GM18505 (cell line): ENCODE data around the gene TRH.

Source experiments
- ATAC-seq: cut with Tn5 transposase; IDR thresholded peaks from one replicate; pipeline ENCODE4 v1.9.1; 2021; ENCODE audit not compliant: unreplicated experiment
- POLR2A ChIP-seq: IDR thresholded peaks from 4 replicates; pipeline ENCODE4 v1.6.1; 2011; ENCODE audit warnings: borderline replicate concordance; ENCODE audit not compliant: insufficient read depth, insufficient read length; ENCODE audit errors: extremely low read depth

The TRH gene

DNA sequence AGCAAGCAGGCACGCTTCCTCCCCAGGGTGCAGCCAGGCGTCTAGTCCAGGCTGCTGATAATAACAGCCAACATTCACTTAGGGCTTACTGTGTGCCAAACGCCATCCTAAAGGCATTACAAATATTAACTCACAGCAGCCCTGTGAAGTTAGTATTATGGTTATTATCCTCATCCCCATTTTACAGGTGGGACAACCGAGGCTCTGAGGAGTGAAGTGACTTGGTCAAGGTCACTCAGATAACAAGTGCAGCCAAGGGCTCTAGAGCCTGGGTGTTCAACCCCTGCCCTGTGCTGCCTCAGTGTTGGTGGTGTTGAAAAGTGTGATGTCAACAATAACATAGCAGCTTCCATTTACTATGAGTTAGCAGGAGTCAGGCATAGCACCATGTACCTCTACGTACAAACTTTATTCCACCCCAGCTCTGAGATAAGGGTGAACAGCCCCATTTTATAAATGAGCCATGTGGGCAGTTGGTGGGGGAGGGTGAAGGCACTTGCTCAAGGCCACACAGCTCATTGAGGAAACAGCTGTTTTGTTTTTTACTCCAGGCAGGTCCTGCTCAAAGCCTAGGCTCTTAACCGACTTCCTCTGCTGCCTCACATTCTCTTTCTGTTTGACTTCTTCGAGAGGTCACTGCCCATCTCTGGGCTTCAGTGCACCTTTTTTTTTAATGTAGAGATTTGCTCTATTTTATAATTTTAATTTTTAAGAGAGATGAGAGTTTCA, 24.0 kb upstream of the TRH start:
- TF ChIP-seq POLR2A, result no peak
- no peak for ATAC-seq

DNA sequence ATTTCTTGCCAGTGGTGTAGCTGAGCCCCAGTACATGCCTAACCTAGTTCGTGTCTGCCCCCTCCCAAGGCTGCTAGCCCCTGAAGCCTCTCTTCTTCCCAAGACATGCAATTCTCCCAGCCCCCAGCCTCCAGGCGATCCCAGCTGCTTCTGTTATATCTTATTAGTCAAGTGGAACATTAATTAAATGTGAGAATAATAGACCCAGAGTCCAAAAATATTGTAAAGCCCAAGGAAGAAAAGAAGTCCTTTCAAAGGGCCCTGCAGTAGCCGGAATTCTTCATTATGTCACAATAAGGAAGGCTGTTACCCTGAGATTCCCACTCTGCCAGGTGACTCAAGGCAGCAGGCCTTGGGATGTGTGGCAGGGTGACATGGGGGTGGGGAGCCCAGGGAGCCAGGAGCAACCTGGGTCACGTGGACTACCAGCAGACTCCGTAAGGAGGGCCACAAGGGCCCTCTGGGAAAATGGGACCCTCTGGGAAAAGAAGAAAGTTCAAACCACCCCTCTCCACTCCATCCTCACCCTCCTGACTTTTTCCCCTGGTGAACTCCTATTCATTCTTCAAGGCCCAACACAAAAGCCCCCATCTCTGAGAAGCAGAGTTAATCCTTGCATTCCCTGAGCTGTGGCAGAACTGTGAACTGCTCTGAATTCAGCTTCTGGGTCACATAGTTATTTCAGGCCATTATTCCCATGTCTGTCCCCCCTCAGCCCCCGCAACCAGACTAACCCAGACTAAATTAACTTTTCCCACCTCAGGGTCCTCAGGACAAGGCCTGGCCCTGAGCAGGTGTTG, 21.8 kb upstream of the TRH start:
- ATAC-seq, result no peak

GRCh38 chr3:129953621-129954020, 20.9 kb upstream of the TRH start:
- no peak for ATAC-seq
- TF ChIP-seq POLR2A, result no peak

More for the DNA sequence above, 21.8 kb upstream of the TRH start:
- no peak for TF ChIP-seq POLR2A

GRCh38 chr3:129954514-129954913, 20.0 kb upstream of the TRH start:
- no peak for TF ChIP-seq POLR2A
- no peak for ATAC-seq

DNA sequence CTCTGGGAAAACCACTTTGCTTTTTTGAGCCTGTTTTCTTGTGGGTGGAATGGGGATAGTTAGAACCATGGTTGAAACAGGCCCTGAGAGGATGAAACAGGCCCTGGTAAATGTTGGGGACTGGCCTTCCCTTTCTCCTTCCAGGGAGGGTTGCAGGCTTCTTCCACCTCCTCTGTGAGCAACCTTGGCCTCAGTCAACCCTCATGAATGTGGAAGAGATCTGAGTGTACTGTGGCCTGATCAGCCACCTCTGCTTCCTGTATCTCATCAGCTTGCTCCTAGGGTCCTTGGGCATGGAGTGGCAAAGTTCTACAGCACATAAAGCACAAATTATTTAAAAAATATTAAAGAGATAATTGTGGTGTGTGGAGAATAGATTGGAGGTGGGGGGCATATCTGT, 17.6 kb upstream of the TRH start:
- no peak for TF ChIP-seq POLR2A
- no peak for ATAC-seq

DNA sequence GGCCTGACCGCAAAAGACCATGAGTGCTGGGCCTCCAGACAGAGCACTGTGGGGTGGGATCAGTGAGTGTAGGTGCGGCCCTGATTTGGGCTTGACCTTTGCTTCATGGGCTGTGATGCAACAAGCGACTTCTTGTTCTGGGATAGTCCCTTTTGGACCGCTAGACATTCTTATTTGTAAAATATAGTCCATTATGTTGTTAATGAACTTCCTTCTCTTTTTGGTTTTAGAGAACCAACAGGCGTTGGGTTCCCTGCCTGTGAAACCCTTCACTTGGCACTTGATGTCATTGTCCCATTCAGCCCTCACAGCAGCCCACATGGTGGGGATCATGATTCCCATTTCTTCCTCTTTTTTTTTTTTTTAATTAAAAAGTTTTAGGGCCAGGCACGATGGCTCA, 15.8 kb upstream of the TRH start:
- no peak for ATAC-seq
- TF ChIP-seq POLR2A, result no peak

DNA sequence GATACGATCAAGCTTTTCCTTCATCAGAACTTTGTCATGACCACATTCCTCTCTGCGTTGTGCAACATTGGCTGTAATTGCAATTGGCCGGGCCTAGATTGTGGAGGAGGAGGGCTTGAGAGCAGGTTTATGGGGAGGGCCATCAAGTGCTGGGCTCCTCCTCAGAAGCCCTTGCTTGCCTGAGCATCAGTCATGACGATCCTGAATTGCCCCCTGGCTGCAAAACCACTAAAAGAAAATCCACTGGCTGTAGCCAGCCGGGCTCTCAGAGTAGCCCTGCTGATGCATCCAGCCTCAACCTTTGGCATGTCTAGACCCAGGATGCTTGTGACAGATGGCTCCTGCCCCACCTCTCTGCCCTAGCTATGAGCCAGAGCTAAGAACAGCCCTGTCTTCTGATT, 13.4 kb upstream of the TRH start:
- TF ChIP-seq POLR2A, result no peak
- ATAC-seq, result no peak

GRCh38 chr3:129962600-129962999, 11.9 kb upstream of the TRH start:
- ATAC-seq, result no peak
- no peak for TF ChIP-seq POLR2A

GRCh38 chr3:129965937-129966336, 8.6 kb upstream of the TRH start:
- TF ChIP-seq POLR2A, result no peak
- no peak for ATAC-seq

DNA sequence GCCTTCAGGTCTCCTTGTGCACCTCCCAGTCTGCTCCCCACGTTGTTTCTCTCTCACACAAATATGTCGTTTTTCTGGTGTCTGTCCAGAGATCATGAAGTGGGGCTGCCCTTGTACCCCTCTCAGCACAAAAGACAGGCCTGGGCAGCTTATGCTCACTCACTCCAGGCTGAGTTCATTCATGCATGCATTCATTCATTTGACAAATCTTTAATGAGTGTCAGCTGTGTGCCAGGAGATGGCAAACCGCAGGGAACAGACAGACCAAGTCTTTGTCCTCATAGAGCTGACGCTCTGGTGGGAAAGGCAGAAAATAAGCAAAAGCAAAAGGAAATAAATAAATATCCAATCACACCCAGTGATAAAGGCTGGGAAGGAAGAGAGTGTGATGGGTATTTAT, 7.6 kb upstream of the TRH start:
- no peak for ATAC-seq
- TF ChIP-seq POLR2A, result no peak

DNA sequence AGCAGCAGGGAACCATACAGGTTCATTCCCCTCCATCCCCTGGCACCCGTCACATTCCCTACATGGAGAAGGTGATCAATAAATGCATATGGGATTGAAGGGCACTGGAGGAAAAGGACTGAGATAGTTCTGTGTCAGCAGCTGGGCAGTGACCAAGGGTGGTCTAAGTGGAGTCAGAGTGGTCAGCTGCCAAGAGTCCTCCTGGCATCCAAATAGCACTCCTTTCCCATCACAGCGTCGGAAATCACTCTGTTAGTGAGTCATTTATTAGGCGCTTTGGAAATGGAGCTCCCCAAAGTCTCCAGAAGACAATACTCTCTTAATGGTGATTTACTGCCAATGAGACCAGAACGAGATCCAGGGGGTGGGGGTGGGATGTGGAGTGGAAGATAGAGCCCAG, 6.8 kb upstream of the TRH start:
- TF ChIP-seq POLR2A, result no peak
- ATAC-seq, result no peak

DNA sequence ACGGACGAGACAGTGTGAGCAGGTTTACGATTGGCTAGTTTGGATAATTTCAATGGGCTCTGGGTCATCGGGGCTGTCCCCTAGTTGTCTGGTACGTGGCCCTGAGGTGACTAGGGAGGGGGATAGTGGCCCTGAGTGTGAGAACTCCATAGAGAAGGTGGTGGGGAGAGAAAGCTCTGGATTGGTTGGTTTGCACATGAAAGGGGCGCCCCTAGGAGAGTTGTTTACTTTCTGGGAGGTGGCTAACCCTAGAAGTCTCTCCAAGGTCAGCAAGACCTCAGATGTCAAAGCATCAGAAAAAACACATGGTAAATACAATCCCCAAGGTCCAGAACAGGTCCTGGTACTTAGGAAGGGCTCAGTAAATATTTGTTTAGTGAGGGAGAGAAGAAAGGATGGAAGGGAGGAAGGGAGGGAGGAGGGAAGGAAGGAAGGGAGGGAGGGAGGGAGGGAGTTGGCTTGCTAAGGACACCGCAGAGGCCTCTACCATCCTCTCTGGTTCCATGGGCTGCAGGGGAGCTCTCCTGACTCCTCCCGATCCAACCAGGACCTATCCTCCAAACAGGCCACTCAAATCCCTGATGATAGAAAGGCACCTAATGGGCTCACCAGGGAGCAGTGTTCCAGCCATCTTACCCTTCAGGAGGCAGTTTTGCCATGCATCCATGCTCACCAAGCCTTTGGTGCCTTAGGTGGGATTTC, 3.0 kb upstream of the TRH start:
- no peak for ATAC-seq
- no peak for TF ChIP-seq POLR2A

- no peak for TF ChIP-seq POLR2A
Observed at GRCh38 chr3:129972301-129972700, 2.2 kb upstream of the TRH start.

More at GRCh38 chr3:129972301-129972700, 2.2 kb upstream of the TRH start:
- no peak for ATAC-seq
